Hair follicle dermal papilla cell (primary cell): Measurements from ENCODE around the gene POLA1. TPM values are rescaled to one million over a fixed set of nuclear protein-coding genes. Genes with fewer than 3 reads are reported as not detected.
A peak's percentile ranks its signal among the peaks of the same experiment; 100 is the strongest.

Experiments used
- small RNA-seq: library from RNA; depleted of rRNA; stranded (forward); fragments of <200 nt; gene quantifications from one replicate; pipeline ENCODE3, GENCODE V24; 2012
- total RNA-seq: library from RNA; depleted of rRNA; stranded (reverse); fragments of >200 nt; gene quantifications from 2 replicates; pipeline ENCODE4 v1.2.3, GENCODE V29; 2012

The POLA1 gene, protein sequence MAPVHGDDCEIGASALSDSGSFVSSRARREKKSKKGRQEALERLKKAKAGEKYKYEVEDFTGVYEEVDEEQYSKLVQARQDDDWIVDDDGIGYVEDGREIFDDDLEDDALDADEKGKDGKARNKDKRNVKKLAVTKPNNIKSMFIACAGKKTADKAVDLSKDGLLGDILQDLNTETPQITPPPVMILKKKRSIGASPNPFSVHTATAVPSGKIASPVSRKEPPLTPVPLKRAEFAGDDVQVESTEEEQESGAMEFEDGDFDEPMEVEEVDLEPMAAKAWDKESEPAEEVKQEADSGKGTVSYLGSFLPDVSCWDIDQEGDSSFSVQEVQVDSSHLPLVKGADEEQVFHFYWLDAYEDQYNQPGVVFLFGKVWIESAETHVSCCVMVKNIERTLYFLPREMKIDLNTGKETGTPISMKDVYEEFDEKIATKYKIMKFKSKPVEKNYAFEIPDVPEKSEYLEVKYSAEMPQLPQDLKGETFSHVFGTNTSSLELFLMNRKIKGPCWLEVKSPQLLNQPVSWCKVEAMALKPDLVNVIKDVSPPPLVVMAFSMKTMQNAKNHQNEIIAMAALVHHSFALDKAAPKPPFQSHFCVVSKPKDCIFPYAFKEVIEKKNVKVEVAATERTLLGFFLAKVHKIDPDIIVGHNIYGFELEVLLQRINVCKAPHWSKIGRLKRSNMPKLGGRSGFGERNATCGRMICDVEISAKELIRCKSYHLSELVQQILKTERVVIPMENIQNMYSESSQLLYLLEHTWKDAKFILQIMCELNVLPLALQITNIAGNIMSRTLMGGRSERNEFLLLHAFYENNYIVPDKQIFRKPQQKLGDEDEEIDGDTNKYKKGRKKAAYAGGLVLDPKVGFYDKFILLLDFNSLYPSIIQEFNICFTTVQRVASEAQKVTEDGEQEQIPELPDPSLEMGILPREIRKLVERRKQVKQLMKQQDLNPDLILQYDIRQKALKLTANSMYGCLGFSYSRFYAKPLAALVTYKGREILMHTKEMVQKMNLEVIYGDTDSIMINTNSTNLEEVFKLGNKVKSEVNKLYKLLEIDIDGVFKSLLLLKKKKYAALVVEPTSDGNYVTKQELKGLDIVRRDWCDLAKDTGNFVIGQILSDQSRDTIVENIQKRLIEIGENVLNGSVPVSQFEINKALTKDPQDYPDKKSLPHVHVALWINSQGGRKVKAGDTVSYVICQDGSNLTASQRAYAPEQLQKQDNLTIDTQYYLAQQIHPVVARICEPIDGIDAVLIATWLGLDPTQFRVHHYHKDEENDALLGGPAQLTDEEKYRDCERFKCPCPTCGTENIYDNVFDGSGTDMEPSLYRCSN (N-terminal part only)
- 10.0 and 11.4 TPM in 2 replicates for total RNA-seq

DNA sequence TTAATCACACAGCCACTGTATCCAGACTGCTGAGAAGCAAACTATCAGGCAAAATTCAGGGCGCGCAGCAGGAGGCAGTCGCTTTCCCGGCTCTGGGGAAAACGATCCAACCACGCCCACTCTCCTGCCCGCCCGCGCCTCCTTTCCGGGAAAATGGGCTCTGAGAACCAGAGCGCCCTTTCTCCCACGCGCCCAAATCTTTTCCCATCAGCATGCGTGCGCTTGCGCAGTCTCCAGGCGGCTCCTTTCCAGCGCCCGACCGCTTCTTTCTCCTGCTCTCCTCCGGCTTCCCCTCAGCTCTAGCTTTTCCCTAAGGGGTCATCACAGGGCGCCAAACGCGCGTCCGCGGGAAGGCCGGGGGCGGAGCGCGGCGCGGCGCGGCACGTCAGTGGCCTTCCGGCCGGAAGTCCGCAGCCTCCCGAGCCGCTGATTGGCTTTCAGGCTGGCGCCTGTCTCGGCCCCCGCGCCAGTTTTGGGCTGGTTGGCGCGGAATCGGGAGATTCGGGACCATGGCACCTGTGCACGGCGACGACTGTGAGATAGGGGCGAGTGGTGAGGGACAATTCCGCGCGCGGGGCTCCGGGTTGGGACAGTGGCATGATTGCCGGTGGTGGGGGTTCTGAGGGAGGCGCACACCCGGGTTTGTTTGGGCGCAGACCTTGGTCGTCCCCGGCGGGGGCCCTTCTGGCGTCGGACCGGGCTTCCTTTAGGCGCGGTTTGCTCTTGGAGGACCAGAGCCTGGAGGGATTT is at the start of gene POLA1:
Gene POLA1, plus strand, starts transcription at position 466 of the 750 bp plus-strand sequence. Its CDS starts 44 bp downstream, at position 510.

DNA sequence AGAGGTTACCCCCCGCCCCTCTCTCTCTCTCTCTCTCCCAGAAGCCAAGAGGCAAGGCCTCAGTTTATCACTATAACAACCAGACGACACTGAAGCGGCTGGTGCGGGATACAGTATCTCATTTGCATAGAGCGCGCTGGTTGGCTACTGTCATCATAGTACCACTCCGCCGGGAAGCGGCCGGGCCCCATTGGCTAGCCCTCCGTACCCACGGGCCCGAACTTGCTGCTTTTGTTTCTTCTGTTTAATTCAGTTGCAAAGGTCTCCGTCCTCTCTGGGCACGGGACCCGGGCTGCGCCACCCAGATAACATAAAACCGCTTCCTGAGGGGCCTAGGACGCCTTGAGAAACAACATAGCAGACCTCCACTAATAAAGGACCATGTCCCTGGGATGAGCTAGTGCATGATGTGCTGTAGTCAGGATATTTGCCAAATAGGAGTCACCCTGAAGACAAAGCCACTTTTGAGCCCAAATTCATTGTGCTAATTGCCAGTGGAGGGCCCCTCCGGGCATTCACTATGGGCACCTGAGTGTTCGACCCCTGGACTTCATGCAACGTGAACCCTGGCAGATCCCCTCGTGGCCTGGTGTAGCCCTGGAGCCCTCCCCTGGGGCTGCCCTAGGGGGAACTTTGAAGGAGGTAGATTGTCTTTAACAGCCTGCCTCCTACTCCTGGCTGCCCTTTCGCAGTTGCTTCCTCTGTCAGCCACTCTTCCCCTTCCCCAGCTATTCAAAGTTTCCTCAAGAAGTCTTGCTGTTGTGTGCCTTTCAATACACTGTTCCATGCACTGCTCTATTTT is 46.3 kb upstream of the POLA1 start, which contains the start of gene PCYT1B:
Gene PCYT1B, minus strand, starts transcription at position 91 of the 802 bp plus-strand sequence. CDS start 242 bp downstream, outside the sequence.

DNA sequence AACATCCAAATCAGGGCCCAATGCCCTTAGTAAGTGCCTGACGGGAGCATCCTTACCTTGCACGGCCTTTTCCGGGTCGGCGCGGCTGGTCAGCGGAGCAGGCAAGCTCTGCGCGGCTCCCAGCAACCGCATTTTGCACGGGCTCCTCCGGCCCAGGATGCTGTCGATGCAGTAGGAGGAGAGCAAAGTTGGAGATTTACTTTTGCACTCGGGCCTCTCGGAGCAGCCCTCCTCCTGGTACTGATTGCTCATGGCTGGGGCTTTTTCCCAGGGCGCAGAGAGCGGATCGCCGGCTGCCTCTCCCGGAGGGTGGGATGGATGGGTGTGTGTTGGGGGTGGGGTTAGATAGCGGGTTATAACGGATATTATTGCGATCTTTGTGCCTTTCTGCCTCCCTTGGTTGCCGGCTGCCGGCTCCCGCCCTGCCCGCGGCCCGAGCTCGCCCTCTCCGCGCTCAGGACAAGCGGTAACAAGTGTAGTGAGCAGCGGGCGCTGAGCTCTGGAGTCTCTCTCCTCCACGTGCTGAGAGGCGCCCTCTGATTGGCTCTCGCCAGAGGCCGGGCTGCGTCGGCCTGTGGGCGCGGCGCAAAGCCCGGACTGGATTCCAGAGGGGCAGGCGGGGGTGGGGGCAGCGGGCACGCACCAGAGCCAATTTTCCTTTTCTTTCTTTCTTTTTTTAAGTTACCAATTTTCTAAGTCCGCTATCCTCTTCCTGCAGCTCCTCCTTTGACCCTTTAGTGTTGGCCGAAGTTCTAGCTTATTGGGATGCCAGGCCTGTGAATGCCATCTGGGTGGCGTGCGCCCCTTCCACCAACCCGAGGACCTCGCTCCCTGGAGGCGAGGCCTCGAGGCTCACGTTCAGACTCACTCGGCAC is 322.0 kb downstream of the POLA1 start, which contains the start of gene ARX:
Gene ARX, minus strand, starts transcription at position 480 of the 875 bp plus-strand sequence. Its CDS starts 228 bp downstream, at position 252.

Small RNAs within 50 kb of the gene (small RNA-seq; reads per million reads assigned to genes)
- 1.6 reads per million, percentile 37 among the genes with 10 or more reads in this experiment for gene SCARNA23

Other genes with a start within 250 kb of the POLA1 start
- gene PDK3, start 228.6 kb upstream of the POLA1 start, total RNA-seq = 9.6 and 10.5 TPM in 2 replicates
- gene PCYT1B, start 46.6 kb upstream of the POLA1 start, total RNA-seq = 1.6 and 2.6 TPM in 2 replicates